Keratinocyte (primary cell): ENCODE data around the gene MIX23. TPM values are rescaled to one million over a fixed set of nuclear protein-coding genes. Genes with fewer than 3 reads are reported as not detected.

Experiments used
- DNase-seq: peaks from one replicate; pipeline ENCODE4 v3.0.0-alpha.2; 2011; ENCODE audit warnings: low read depth, missing footprints, low spot score
- FAIRE-seq: peaks from 2 replicates; lab custom pipeline; 2011; peaks lifted over from hg19 to GRCh38; lab: Jason Lieb, UNC
- H2AFZ ChIP-seq: 2 replicates; pipeline ENCODE4 v1.6.0; 2012; ENCODE audit warnings: low read length, control low read depth, inconsistent platforms; ENCODE audit not compliant: control insufficient read depth
- H3K27ac ChIP-seq: 2 replicates; pipeline ENCODE4 v1.5.1; 2011; ENCODE audit warnings: low read length; ENCODE audit not compliant: control insufficient read depth, insufficient read depth
- H3K27me3 ChIP-seq: 3 replicates; pipeline ENCODE4 v1.6.0; 2011; ENCODE audit warnings: low read length; ENCODE audit not compliant: control insufficient read depth, insufficient read depth; ENCODE audit errors: extremely low read depth
- H3K36me3 ChIP-seq, 2 experiments: 2 replicates in 1 of 2; 3 replicates in 1 of 2; pipeline ENCODE4 v1.5.1; 2011; ENCODE audit warnings: low read length in 2 of 2, mild to moderate bottlenecking in 1 of 2; ENCODE audit not compliant: control insufficient read depth in 2 of 2, insufficient read depth in 2 of 2; ENCODE audit errors: extremely low read depth in 1 of 2
- H3K4me1 ChIP-seq: 3 replicates; pipeline ENCODE4 v1.5.1; 2011; ENCODE audit warnings: low read length; ENCODE audit not compliant: control insufficient read depth, insufficient read depth; ENCODE audit errors: extremely low read depth
- H3K4me2 ChIP-seq: 3 replicates; pipeline ENCODE4 v1.6.0; 2011; ENCODE audit warnings: low read depth, low read length; ENCODE audit not compliant: control insufficient read depth, insufficient read depth; ENCODE audit errors: extremely low read depth
- H3K4me3 ChIP-seq, 3 experiments: fragments of 200-600 bp in 1 of 3; sonication (generic) in 1 of 3; 2 replicates in 2 of 3; 3 replicates in 1 of 3; pipeline ENCODE4 v1.5.1; 2011 to 2016; ENCODE audit warnings: low read length in 3 of 3, mild to moderate bottlenecking in 3 of 3, control low read depth in 2 of 3, inconsistent platforms in 1 of 3, low read depth in 1 of 3, mixed read lengths in 1 of 3, mixed run types in 1 of 3, moderate library complexity in 1 of 3; ENCODE audit not compliant: control insufficient read depth in 2 of 3, insufficient read depth in 2 of 3; ENCODE audit errors: extremely low read depth in 1 of 3
- H3K79me2 ChIP-seq: 2 replicates; pipeline ENCODE4 v1.6.0; 2012; ENCODE audit warnings: low read length; ENCODE audit not compliant: control insufficient read depth, insufficient read depth
- H3K9ac ChIP-seq: 3 replicates; pipeline ENCODE4 v1.6.0; 2011; ENCODE audit warnings: low read length; ENCODE audit not compliant: control insufficient read depth, insufficient read depth; ENCODE audit errors: extremely low read depth
- H3K9me1 ChIP-seq: 3 replicates; pipeline ENCODE4 v1.6.0; 2011; ENCODE audit warnings: low read length; ENCODE audit not compliant: control insufficient read depth, insufficient read depth; ENCODE audit errors: extremely low read depth
- H3K9me3 ChIP-seq: 2 replicates; pipeline ENCODE4 v1.5.1; 2012; ENCODE audit warnings: low read depth, low read length; ENCODE audit not compliant: control insufficient read depth
- H4K20me1 ChIP-seq: 3 replicates; pipeline ENCODE4 v1.6.0; 2011; ENCODE audit warnings: low read length; ENCODE audit not compliant: control insufficient read depth, insufficient read depth; ENCODE audit errors: extremely low read depth
- CTCF ChIP-seq, 3 experiments: IDR thresholded peaks in 1 of 3; conservative IDR thresholded peaks in 1 of 3; optimal IDR thresholded peaks in 1 of 3; 2 replicates in 2 of 3; 3 replicates in 1 of 3; pipeline versions ENCODE3 to v1.5.1; 2011; ENCODE audit warnings: low read length in 3 of 3, mild to moderate bottlenecking in 3 of 3, moderate library complexity in 2 of 3, control low read depth in 1 of 3, inconsistent platforms in 1 of 3; ENCODE audit not compliant: insufficient read depth in 2 of 3; ENCODE audit errors: extremely low read depth in 1 of 3
- EZH2 ChIP-seq: IDR thresholded peaks from one replicate; pipeline ENCODE4 v1.6.1; 2012; ENCODE audit warnings: inconsistent platforms, mild to moderate bottlenecking, low read length, moderate library complexity
- dilution Hi-C: fragments of 300-500 bp; cut with MboI; formaldehyde crosslinking; loops from one replicate; pipeline ENCODE4 v1.7.0; 2020; ENCODE audit warnings: low sequenced_read_pairs; ENCODE audit not compliant: extremely low pct_ligation_motif_present
- polyA plus RNA-seq, 5 experiments: library from polyadenylated mRNA; depleted of rRNA in 3 of 5; stranded (reverse) in 3 of 5; stranded (forward) in 1 of 5; unstranded in 1 of 5; fragments of >200 nt; gene quantifications; 1 replicate in 1 of 5; 2 replicates in 3 of 5; 3 replicates in 1 of 5; pipeline versions ENCODE4 v1.2.1 to v1.2.3, GENCODE V29; 2011 to 2012; ENCODE audit warnings: missing spikeins in 2 of 5, low read depth in 1 of 5, low replicate concordance in 1 of 5

Gene MIX23
- polyA plus RNA-seq, 1 donor (not counting 4 experiments of a cell fraction or from before 2014, with no cell fraction given) = 36.5 TPM

GRCh38 chr3:122394173-122394572, 11.1 kb upstream of the MIX23 start:
- dilution Hi-C loops = no loop called here
- no peak overlapping the region for H2AFZ ChIP-seq
- H3K4me3 ChIP-seq = no peak overlapping the region
- H3K9me3 ChIP-seq = no peaks in the 10 kb centered on the region
- peaks cover 9% of the 10 kb centered on the region for H3K4me1 ChIP-seq
- no peak overlapping the region for H3K4me2 ChIP-seq
- H3K27me3 ChIP-seq = no peaks in the 10 kb centered on the region
- no peaks in the 10 kb centered on the region for H4K20me1 ChIP-seq
- DNase-seq = no peak
- no peaks in the 10 kb centered on the region for H3K9me1 ChIP-seq
- no peak overlapping the region for H3K27ac ChIP-seq
- no peak overlapping the region for H3K9ac ChIP-seq
- H3K79me2 ChIP-seq = no peaks in the 10 kb centered on the region
- no peaks in the 10 kb centered on the region for H3K36me3 ChIP-seq
- no peak for TF ChIP-seq CTCF (optimal IDR thresholded peaks at IDR 0.05 in 1 of 3, IDR thresholded peaks at IDR 0.05 in 1 of 3, conservative IDR thresholded peaks at IDR 0.05 in 1 of 3; ENCODE audit: extremely low read depth in 1 of 3, insufficient read depth in 2 of 3, low read length in 3 of 3)
- TF ChIP-seq EZH2 = no peak
- peak; percentile 46 for FAIRE-seq

DNA sequence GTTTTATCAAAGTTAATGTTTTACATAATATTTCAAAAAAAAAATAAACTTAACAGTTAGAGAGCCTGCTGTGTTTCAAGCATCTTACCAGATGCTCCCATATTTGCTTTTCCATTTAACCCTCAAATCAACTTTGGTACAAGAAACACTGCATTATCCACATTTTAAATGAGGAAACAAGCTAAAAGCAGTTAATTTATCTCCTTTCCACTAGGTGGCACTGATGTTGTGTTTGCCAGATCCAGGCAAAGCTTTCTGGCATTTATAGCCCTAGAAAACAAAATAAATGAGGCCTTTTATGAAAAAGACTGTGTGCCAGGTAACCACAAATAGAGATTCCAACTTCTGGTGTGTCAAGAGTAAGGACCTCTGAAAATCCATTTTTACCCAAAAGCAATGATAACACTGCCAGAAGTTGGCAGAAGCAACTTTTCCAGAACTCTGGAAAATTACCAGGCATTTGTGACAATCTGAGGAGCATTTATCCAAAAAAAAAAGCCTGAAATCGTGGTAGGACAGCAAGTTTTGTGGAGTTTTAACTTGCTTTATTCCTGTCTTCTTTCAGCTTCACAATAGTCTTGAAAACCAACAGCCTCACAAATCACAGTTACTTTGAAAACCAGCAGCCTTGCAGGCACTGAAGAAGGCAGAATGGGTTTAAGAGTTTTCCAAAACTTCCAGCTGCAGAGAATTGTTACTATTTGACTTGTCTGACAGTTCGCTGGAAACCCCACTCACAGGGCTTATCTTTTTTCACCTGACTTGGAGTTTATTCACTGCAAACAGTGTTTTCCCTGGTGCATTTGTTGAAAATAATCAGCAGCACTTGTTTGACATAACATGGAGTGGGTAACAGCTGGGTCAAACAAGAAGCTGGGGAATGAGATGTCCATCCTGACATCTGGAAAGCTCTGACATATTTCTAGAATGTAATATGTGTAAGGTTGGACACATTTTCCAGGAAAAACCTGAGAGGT, 10.1 kb upstream of the MIX23 start:
- Histone ChIP-seq H3K27ac (no peak overlapping the region), H3K9me3 (no peaks in the 10 kb centered on the region), H3K4me2 (no peak overlapping the region), H3K27me3 (no peaks in the 10 kb centered on the region), H3K9me1 (no peaks in the 10 kb centered on the region), H2AFZ (no peak overlapping the region), H3K4me1 (peaks cover 9% of the 10 kb centered on the region), H4K20me1 (no peaks in the 10 kb centered on the region), H3K36me3 (no peaks in the 10 kb centered on the region), H3K79me2 (no peaks in the 10 kb centered on the region), H3K9ac (no peak overlapping the region), H3K4me3 (no peak overlapping the region)
- TF ChIP-seq CTCF (optimal IDR thresholded peaks at IDR 0.05 in 1 of 3, IDR thresholded peaks at IDR 0.05 in 1 of 3, conservative IDR thresholded peaks at IDR 0.05 in 1 of 3; ENCODE audit: extremely low read depth in 1 of 3, insufficient read depth in 2 of 3, low read length in 3 of 3) = peak in 2 of 3 experiments; percentile 70 to 72
- TF ChIP-seq EZH2 = no peak
- DNase-seq (no peak), FAIRE-seq (peak; percentile 69)
- dilution Hi-C loops = no loop called here
